B cell (primary cell): ENCODE measurements around the gene PRKACA.

Experiments
- EZH2 ChIP-seq: IDR thresholded peaks from 2 replicates; pipeline ENCODE4 v1.6.1; 2012; ENCODE audit warnings: borderline replicate concordance, low read depth, mild to moderate bottlenecking, moderate library complexity, low read length; ENCODE audit not compliant: insufficient read depth, poor library complexity, severe bottlenecking
- TF ChIP-seq, protein P1 (sequence below): fragments of 200-600 bp; IDR thresholded peaks from one replicate; pipeline ENCODE4 v1.8.0; 2022; ENCODE audit warnings: antibody characterized with exemption, mild to moderate bottlenecking

DNA sequence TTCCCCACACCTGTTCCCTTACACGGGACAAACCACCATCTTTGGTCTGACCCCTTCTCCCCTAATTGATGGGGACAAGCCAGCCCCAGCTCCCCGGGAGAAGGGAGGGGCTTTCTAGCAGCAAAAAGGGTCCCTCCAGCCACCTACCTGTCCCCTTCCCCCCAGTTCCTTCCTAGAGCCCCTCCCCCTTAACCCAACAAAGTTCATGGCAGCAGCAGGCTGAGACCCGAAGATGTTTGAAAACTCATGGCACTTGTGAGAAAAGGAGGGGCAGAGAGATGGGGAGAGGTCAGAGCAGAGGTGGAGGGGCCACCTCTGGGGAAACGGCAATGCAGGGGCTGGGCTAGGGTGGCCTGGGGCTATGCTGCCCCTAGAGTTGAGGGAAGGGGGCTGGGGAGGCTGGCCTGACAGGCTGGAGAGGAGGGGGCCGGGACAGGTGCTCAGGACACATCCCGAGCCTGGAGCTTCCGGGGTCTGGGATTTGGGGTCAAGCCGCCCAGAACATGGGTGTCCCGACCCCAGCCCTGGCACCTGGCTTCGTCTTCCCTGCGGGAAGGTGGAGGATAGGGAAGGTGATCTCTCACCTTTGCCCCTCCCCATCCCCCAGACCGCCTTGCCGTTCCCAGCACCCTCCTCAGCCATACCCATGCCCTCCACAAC lies 31.3 kb upstream of the PRKACA start:
- TF ChIP-seq, protein P1, sequence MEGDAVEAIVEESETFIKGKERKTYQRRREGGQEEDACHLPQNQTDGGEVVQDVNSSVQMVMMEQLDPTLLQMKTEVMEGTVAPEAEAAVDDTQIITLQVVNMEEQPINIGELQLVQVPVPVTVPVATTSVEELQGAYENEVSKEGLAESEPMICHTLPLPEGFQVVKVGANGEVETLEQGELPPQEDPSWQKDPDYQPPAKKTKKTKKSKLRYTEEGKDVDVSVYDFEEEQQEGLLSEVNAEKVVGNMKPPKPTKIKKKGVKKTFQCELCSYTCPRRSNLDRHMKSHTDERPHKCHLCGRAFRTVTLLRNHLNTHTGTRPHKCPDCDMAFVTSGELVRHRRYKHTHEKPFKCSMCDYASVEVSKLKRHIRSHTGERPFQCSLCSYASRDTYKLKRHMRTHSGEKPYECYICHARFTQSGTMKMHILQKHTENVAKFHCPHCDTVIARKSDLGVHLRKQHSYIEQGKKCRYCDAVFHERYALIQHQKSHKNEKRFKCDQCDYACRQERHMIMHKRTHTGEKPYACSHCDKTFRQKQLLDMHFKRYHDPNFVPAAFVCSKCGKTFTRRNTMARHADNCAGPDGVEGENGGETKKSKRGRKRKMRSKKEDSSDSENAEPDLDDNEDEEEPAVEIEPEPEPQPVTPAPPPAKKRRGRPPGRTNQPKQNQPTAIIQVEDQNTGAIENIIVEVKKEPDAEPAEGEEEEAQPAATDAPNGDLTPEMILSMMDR = no peak
- TF ChIP-seq EZH2 = no peak
